NCI-H146 treated with DMSO at 0.1 percent for 48 hours (cell line): Measurements from ENCODE around the gene MXD4.

Source experiments
- DNase-seq: peaks from one replicate; lab custom pipeline; 2025; ENCODE audit not compliant: unreplicated experiment; lab: John Stamatoyannopoulos, UW

MXD4 gene, protein sequence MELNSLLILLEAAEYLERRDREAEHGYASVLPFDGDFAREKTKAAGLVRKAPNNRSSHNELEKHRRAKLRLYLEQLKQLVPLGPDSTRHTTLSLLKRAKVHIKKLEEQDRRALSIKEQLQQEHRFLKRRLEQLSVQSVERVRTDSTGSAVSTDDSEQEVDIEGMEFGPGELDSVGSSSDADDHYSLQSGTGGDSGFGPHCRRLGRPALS

DNA sequence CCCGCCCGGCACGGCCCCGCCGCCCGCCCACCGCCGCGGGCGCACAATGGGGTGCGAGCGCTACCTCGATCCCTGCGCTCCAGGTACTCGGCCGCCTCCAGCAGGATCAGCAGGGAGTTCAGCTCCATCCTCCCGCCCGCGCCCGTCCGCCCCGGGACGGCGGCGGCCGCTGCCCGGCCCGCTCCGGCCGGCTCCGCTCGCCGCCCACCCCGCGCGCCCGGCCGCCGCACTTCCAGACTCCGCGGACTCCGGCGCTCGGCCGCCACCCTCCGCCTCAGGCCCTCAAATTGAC is at the start of gene MXD4:
TSS of gene MXD4 (minus strand) at position 257 of the 292 bp plus-strand sequence. CDS start at position 128, 129 bp downstream.
- no peak for DNase-seq

DNA sequence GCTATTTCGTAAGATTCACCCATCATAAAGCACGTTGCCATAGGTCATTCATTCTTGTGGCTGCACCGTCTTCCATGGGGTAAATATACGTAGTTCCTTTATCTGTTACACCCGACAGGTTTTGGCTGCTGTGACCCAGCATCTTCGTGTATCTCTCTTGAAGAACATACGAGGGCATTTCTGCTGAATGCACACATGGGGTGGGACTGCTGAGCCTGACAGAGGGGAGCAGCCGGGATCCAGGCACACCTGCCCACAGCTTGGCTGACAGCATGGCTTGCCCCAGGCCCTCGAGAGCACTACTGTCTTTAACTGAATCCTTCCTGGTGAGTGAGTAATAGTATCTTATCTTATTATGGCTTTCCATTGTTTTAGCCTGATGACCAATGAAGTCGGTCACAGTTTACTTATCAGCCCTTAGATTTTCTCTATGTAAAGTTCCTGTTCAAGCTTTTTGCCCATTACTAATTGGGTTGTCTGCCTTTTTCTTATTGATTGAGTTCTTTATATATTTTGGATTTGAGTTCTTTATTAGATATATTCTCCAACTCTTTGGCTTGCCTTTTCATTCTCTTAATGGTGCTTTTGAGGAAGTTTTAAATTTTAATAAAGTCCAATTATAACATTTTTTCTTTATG is 45.0 kb upstream of the MXD4 start:
- no peak for DNase-seq

DNA sequence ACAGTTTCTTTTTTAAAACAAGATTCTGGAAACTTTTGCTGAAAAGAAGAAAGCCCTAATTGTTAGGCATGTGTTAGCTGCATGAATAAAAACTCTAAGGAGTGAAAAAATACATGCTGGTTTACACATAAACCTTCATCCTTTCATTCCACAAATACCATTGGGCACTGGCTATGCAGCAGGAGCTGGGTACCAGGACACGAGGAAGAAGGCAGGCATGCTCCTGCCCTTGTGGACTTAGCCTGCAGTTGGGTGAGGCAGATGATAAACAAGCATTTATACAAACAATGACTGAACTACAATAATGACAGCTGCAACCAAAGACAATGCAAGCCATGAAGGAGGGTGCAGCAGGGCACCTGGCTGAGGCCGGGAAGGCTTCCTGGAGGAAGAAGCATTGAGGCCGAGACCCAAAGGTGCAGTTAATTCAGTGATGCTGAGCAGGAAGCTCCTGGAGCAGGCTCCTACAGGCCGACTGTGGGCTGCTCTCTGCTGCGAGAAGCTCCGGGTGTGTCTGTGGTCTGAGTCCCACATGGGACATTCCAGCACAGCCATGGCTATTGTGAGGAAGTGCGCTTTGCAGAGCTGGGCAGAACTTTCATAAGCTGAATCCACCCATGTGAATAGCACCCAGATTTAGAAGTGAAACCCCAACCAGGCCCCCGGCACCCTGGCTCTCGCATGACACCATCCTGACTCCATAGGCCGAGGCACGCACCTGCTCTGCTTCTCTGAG is 44.0 kb upstream of the MXD4 start:
- DNase-seq: no peak

DNA sequence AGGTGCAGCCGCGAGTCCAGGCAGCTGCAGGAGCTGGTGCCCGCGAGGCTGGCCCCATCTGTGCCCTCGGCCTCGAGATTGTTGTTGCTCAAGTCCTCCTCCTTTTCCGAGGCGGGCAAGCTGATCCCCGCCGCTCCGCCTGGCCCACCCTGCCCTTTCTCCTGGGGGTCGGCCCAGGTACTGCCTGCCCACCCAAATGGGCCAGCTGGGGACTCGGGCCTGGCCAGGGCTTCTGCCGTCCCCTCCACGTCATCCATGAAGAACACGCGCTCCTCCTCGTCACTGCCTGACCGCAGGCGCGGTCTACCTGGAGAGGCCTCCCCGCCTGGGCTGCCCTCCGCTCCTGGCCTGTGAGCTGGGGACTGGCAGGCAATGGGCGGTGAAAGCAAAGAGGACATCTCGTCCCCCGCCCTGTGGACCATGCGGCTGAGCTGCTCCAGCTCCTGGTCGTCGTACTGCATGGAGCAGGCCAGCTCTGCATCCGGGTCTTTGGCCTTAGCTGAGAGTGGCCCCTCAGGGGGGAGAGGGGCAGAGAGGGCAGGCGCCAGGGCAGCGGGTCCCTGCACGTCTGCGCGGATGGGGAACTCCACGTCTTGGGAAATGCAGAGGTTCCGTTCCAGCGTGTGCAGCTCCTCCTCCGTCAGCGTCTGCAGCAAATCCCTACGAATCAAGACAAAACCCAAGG is 43.1 kb upstream of the MXD4 start:
- DNase-seq: no peak

DNA sequence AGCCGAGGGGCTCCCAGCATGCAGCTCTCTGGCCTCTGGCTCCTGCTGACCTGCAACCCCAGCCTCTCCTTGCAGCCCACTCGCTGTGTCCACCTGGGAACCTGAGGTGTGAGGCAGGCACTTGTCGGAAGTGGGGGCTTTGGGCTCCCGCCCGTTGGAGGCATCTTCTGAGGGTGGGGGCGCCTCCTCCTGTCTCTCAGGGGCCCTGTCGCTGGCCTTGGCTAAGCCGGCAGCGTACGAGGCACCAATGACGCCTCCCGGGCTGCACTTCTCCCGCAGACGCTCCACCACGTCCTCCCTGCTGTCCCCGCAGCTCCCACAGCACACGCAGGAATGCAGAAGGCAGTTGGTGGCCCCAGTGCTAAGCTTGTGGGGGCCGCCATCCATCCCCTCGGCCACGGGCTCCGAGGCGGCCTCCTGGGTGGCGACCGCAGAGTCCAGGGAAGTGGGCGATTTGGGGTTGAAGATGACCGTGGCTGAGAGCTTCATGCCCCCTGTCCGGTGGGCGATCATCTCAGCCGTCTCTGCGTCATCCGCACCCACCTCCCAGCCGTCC is 42.5 kb upstream of the MXD4 start:
- DNase-seq: no peak

DNA sequence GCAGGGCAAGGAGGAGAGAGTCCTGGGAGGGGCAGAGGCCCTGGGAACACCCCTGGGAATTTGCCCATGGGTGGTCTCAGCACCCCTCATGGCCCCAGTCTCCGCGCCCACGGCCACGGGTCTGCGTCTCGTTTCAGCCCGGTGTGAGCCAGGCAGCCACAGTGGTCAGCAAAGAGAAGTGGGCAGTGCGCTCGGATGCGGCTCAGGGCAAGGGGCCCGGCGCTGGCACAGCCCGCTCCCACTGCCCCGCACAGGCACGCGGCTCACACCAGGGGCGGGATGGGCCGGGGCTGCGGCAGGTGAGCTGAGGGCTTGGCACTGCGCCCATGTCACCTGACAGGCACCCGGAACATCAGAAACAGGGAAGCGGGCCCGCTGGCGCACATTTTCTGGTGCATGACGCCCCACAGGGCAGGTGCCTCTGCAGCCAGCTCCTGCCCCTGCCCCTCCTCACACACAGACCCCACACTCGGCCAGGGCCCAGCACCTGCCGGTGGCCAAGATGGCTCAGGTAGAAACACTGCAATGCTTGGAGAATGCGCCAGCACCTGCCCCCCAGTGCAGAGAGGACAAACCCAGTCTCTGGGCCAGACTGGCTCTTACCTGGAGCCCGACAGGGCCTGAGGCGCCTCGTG is 41.9 kb upstream of the MXD4 start:
- DNase-seq: no peak

DNA sequence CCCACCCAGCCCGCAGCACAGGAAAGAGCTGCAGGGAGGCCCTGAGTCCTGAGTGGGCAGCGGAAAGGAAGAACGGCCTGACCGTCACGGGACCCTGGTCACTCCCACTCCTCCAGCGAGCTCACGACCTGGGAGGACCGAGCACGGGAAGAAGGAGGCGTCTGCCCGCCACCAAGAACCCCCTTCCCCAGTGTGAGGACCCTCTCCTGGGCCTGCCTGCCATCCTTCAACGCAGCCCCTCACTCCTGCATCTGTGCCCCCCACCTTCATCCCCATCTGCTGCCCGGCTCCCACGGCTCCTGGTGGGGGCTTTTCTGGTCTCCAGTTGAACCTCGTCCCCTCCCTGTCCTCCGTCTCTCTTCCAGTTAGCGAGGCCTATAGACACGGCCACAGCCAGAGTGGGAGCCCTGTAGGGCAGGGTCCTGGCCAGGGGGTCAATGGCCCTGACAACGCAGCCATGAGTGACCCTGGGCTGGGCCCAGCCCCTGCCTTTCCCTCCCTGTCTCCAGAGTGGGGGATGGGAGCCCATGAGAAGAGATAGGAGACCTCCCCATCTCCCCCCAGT is 41.3 kb upstream of the MXD4 start:
- no peak for DNase-seq

DNA sequence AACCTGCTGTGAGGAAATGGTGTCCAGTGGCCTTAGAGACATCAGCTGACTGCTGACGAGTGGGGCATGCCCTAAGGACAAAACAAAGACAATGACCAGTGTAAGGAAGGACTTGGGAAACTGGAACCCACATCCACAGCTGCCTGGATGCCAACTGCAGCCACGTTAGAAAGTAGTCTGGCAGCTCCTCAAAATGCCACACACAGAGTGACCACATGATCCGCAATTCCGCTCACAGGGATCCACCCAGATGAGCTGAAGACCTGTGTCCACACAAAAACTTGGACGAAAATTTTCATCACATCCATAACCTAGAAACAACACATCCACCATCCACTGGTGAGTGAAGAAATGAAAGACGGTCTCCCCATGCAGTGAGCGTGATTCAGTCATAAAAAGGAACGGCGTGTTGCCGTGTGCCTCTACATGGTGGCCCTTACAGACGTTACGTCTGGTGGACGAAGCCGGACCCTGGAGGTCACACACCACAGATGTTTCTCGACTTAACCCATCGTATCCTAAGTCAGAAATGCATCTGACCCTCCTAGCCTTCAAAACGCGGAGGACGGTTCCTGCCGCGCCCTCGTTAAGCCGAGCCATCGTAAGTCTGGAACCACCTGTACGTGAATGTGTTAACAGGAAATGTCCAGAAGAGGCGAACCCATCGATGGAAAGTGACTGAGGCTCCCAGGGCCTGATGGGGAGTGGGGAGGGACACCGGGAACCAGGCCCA is 40.6 kb upstream of the MXD4 start:
- no peak for DNase-seq

DNA sequence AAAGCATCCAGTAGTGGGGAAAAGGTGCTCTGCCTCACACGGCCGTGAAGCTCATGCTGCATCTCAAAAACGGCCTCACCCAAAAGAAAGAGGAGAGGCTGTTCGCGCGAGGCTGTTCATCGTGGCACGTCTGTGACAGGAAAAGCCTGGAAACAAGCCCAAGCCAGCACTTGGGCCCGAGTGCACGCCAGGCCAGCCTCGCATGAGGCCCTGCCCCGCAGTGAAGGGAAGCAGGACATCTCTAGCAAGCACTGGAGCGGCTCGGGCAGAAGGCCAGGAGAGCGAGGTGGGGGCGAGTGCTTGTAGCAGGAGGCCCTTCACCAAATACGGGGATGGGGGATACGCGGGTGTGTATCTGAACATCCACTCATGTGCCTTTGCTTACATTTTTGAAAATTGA is 39.9 kb upstream of the MXD4 start:
- no peak for DNase-seq

DNA sequence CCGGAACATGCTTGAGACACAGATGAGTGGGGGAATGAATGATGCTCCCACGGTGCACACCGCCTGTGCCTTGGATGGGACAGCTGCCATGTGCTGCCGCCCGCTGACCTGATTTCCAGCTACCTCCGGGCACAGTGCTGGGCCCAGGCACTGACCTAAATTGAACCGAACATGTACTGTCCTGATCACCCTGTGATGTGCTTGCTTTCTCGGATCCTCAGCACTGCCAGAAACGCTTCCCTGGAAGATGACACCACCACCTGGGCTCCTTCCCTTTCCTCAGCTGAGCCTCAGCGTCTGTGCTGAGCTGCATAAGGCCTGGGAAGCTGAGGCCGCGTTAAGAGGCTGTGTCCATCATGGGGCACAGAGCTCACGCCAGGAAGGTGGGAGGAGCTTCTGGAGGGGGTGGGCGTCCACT is 39.3 kb upstream of the MXD4 start:
- DNase-seq: no peak

DNA sequence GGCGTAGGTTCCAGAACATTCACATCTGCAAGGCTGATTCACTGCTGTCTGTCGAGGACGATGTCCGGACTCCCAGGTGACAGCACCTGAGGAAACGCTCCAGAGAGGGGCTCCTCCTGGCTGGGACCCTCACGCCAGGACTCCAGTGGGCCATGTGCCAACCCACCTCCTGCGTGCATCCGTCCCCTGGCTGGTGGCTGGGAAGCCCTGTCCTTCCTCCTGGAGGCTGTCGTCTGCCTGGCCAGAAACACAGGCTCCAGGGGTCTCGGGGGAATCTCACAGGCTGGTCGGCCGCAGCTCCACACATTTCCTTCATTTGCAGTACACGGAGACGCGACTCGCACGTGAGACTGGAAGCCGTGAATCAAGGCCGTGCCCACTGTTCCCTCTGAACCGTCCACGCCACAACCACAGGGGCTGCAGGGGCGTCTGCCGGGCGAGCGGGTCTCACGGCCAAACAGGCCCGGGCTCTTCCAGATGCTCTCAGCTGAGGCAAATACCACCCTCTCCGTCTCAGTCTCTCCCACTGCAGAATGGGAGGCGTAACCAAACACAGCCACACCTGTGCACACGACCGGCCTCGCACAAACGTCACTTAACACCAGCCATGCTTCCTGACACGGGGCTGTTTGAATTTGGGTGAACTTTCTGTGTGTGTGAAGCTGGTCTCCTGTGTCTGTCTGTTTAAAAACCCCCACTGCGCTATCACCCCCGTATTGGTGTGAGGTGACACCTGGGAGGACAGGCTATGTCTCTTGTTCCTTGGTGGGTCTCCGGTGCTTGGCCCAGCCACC is 38.7 kb upstream of the MXD4 start:
- DNase-seq: no peak

DNA sequence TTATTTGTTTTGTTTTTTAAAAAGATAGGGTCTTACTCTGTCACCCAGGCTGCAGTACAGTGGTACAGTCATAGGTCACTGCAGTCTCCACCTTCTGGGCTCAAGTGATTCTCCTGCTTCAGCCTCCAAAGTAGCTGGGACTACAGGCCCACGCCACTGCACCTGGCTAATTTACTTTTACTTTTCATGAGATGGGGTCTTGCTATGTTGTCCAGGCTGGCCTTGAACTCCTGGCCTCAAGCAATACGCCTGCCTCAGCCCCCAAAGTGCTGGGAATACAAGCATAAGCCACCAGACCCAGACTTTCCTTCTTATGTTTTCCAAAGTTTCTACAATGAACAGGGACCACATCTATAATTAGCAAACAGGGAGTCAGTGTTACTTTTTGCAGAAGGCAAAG is 37.9 kb upstream of the MXD4 start:
- DNase-seq: no peak

DNA sequence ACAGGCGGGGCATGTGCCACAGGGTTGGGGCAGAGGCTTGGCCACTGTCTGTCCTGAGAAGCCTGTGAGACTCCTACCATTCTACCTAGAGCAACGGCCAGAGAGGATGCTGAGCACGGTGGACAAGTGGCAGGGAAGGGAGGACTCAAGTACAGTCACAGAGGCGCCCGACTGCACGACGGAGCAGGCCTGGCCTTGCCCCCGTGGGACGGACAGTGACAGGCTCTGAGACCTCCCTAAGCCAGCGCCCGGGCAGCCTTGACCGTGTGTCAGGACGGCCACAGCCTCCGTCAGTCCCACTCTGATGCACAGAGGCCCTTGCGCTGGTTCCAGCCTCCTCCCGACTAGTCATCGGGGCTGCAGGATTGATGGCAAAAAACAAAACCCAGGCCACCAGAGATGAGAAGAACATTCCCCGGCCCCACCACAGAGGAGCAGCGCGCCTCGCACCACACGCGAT is 36.7 kb upstream of the MXD4 start:
- DNase-seq: no peak

DNA sequence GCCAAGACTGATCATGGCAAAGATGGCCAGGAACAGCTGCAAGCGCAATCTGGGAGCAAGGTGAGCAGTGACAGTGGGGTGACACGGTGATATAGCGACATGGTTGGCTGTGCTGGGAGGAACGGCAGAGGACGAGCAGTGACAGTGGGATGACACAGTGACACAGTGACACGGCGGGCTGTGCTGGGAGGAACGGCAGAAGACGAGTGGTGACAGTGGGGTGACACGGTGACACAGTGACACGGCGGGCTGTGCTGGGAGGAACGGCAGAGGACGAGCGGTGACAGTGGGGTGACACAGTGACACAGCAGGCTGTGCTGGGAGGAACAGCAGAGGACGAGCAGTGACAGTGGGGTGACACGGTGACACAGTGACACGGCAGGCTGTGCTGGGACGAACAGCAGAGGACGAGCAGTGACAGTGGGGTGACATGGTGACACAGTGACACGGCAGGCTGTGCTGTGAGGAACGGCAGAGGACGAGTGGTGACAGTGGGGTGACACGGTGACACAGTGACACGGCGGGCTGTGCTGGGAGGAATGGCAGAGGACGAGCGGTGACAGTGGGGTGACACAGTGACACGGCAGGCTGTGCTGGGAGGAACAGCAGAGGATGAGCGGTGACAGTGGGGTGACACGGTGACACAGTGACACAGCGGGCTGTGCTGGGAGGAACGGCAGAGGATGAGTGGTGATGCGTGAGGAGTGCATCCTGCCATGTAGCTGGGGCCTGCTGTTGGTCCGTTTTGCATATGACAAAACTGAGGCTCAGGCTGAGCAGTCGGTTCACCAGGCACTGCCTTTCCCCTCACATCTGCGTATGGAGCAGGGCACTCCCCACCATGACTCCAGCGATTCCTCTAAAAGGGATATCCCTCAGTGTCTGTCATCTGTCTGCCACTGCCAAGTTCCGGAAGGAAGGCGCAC is 36.0 kb upstream of the MXD4 start:
- no peak for DNase-seq

DNA sequence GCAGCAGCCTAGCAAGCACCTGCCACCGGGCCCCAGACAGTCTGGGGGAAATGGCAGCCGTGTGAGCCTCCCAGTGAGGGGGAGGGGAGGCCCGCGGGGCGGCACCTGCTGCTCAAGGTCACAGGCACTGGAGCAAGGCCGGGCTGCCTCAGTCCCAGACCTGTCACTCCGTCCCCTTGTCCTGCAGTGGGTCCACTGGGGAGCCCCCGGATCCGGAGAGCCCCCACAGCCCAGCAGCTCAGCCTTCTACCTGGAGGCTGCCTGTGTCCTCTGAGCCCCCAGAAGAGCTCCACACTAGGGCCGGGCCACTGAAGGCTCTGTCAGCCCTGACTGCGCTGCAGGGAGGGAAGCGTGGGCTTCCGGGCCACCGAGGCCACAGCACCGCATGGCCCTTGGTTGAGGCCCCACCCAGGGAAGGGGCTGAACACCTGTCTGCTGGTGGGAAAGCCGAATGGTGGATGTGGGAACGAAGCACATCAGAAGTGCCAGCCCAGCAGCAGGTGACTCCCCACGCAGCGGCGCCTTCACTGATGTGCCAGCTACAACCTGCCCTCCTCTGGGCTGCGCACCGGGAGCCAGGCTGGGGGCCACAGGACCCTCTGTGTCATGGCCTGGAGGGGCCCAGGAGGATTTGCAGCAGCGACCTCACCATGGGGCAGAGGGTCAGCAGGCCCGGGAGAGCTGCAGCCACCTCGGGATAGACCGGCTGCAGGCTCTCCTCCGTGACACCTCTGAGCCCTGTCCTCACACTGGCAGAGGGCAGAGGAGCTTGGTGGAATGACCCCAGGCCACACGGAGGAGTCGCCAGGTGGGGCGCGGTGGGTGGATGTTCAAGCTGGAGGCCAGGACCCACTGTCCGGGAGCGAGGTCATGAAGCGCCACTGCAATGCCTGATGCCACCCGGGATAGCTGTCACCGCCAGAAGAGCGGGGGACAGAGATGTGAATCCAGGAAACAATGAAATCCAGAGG is 35.0 kb upstream of the MXD4 start:
- DNase-seq: no peak

DNA sequence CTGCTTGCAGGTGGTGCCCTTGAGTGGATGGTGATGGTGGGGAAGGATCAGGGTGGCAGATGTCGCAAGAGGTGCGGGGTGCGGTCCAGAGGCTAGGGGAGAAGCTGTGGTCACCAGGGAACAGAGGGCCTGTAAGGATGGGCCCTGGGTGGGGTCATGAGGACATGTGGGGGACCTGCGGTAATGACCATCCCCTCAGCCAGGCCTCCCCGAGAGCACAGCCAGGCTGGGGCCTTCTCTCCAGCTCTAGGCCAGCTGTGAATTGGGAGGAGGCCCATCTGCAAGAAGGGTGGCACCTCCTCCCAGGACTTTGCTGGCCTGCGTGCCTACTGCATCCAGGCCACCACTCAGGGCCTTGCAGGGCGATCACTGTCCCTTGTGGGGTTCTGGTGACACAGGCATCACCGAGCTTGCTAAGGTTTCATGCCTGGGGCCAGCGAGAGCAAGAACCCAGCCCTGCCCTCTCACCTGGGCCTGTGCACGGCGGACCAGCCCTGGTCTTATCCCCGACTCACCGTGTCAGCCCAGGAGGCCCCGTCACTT is 34.1 kb upstream of the MXD4 start:
- DNase-seq: no peak

DNA sequence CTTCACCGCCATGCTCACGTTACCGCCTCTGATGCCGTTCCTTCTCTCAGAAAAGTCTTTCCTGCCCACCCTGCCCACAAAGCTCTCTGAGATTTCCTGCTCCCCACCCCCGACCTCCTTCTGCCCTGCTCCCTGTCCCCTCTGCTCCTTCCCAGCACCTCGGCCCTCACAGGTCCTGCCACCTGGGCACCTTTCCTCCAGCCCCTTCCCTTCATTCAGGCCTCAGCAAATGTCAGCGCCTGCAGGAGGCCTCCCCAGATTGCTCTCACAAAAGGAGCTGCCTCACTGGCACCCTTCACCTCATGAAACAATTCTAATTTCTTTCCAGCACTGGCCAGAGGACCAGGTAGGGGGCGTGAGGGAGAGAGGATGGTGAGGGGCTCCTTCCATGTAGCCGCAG is 33.6 kb upstream of the MXD4 start:
- DNase-seq: no peak
